Mesothelial cell of epicardium (in vitro differentiated cells): Measurements from ENCODE around the gene NLRP1. TPM values are rescaled to one million over a fixed set of nuclear protein-coding genes. Genes with fewer than 3 reads are reported as not detected.

ENCODE experiments used
- DNase-seq, 2 experiments: peaks; one replicate each; pipeline ENCODE4 v3.0.0; 2021; ENCODE audit warnings: low spot score in 2 of 2; ENCODE audit not compliant: unreplicated experiment in 2 of 2
- H3K27ac Mint-ChIP-seq: 2 replicates; pipeline ENCODE4 v1.8.0; 2021; ENCODE audit warnings: mixed read lengths
- H3K27me3 Mint-ChIP-seq: 2 replicates; pipeline ENCODE4 v1.8.0; 2021; ENCODE audit warnings: low read depth, mixed read lengths
- H3K36me3 Mint-ChIP-seq: 2 replicates; pipeline ENCODE4 v1.8.0; 2021; ENCODE audit warnings: mixed read lengths
- H3K4me1 Mint-ChIP-seq: 2 replicates; pipeline ENCODE4 v1.8.0; 2021; ENCODE audit warnings: mixed read lengths
- H3K4me3 Mint-ChIP-seq: 2 replicates; pipeline ENCODE4 v1.8.0; 2021; ENCODE audit warnings: mild to moderate bottlenecking, moderate library complexity, mixed read lengths
- H3K9me3 Mint-ChIP-seq: 2 replicates; pipeline ENCODE4 v1.8.0; 2021; ENCODE audit warnings: mixed read lengths
- total RNA-seq: library from RNA; stranded (reverse); gene quantifications from 3 replicates; pipeline ENCODE4 v1.2.1, GENCODE V29; 2021
- TF ChIP-seq, protein P1 (sequence below): fragments of 200-600 bp; sonication (generic); IDR thresholded peaks from one replicate; pipeline ENCODE4 v1.5.0; 2021; ENCODE audit warnings: antibody characterized with exemption; ENCODE audit not compliant: unreplicated experiment

NLRP1 gene
- total RNA-seq, 1 donor from 2014 or later, result 37.1 TPM

DNA sequence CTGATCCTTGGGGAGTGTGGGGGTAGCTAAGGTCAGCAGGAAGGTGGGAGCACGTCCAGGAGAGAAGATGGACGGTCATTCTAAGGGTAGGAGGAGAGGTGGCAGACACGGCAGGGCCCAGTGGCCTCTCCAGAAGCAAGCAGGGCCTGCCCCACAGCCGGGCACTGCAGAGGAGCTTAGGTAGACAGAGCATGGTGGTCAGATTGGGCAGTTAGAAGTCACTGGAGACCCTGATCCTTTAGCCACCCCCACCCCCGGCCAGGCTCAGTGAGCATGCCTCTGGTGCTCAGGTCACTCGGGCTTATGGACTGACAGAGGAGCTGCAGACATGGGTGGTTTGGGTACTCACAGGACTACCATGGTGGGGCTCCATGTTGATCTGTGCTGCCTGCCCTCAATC is 26.3 kb downstream of the NLRP1 start:
- no peak for DNase-seq

DNA sequence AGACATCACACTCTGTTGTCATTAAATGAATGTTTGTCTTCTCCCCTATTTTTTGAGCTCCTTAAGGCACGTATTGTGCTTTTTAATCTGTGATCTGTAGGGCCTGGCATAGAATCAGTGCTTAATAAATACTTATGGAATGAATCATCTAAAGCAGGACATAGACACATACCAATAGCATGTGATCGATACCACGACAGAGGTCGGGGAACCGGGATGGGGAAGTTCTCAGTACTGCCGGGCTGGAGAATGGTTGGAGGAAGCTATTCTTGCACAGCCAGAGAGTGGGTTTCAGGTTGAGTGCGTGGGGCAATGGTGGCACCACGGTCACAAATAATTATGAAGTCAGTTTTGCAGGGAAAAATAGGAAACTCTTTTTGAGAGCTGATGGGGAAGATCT is 26.8 kb downstream of the NLRP1 start:
- TF ChIP-seq, protein P1, sequence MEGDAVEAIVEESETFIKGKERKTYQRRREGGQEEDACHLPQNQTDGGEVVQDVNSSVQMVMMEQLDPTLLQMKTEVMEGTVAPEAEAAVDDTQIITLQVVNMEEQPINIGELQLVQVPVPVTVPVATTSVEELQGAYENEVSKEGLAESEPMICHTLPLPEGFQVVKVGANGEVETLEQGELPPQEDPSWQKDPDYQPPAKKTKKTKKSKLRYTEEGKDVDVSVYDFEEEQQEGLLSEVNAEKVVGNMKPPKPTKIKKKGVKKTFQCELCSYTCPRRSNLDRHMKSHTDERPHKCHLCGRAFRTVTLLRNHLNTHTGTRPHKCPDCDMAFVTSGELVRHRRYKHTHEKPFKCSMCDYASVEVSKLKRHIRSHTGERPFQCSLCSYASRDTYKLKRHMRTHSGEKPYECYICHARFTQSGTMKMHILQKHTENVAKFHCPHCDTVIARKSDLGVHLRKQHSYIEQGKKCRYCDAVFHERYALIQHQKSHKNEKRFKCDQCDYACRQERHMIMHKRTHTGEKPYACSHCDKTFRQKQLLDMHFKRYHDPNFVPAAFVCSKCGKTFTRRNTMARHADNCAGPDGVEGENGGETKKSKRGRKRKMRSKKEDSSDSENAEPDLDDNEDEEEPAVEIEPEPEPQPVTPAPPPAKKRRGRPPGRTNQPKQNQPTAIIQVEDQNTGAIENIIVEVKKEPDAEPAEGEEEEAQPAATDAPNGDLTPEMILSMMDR, result no peak
- Mint-ChIP-seq H3K4me1 (no peaks in the 10 kb centered on the region), H3K9me3 (no peaks in the 10 kb centered on the region), H3K27ac (no peak overlapping the region), H3K4me3 (no peak overlapping the region), H3K27me3 (peaks cover 28% of the 10 kb centered on the region), H3K36me3 (no peaks in the 10 kb centered on the region)
- no peak for DNase-seq

More for the DNA sequence above, 26.3 kb downstream of the NLRP1 start:
- Mint-ChIP-seq H3K4me1 (no peaks in the 10 kb centered on the region), H3K4me3 (no peak overlapping the region), H3K27me3 (peaks cover 30% of the 10 kb centered on the region), H3K36me3 (no peaks in the 10 kb centered on the region), H3K9me3 (no peaks in the 10 kb centered on the region), H3K27ac (no peak overlapping the region)
- TF ChIP-seq, protein P1, result no peak

DNA sequence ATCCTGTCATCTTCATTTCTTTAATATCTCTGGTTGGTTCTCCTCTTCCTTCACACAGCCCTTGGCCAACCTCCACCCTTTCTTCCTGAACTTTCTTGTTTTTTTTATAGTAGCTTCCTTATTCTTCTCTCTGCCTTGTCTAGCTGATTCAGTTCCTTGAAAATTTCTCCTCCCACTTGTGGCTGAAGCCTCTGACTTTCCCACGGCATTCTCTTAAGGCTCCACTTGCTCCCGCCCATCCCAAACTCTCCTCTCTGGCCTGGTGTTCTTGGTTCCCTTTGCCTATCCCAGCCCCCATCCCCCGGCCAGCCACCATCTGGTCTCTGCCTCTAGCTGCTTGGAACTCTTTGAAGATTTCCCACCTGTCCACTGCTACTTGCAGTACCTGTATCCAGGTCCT is 29.1 kb downstream of the NLRP1 start:
- H3K27me3 Mint-ChIP-seq, result peaks cover 32% of the 10 kb centered on the region
- H3K9me3 Mint-ChIP-seq, result no peaks in the 10 kb centered on the region
- no peaks in the 10 kb centered on the region for H3K36me3 Mint-ChIP-seq
- no peak overlapping the region for H3K27ac Mint-ChIP-seq
- no peak for DNase-seq
- no peak overlapping the region for H3K4me3 Mint-ChIP-seq
- TF ChIP-seq, protein P1, result no peak
- no peaks in the 10 kb centered on the region for H3K4me1 Mint-ChIP-seq

DNA sequence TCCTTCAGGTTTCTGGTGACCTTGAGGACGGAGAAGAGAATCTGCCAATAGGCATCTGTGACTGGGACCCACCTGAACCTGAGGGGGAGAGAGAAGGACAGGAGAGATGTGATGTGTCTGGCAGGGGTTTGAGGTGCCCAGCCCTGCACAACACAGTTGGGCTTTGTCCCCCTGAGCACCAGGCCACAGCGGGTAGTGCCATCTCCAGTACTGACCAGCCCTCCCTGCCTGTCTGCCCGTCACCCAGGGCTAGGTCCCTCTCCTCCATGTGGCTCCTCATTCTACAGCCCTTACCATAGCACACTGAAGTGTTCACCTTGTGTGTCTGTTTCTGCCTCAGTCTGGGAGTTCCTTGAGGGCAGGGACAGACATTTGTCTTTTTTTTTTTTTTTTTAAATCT is 30.8 kb downstream of the NLRP1 start:
- H3K9me3 Mint-ChIP-seq, result no peaks in the 10 kb centered on the region
- H3K4me3 Mint-ChIP-seq, result no peak overlapping the region
- no peak overlapping the region for H3K27ac Mint-ChIP-seq
- H3K36me3 Mint-ChIP-seq, result no peaks in the 10 kb centered on the region
- peaks cover 27% of the 10 kb centered on the region for H3K27me3 Mint-ChIP-seq
- DNase-seq, result no peak
- no peaks in the 10 kb centered on the region for H3K4me1 Mint-ChIP-seq
- TF ChIP-seq, protein P1, result no peak

DNA sequence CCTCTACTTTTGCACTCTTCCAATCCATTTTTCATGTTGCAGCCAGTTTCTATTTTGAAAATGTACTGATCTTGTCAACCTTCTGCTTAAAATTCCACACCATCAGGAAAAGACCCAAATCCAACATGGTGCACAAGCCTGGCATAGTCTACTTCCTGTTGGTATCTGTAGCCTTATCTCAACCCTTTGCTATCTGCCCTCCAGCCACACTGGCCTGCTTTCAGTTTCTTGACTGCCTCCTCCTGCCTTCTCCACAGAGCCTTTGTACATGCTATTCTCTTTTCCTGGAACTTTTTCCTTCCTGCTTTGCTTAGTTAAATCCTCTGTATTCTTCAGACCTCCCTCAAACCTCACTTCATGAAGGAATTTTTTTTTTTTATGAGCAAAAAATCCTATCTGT is 31.5 kb downstream of the NLRP1 start:
- Mint-ChIP-seq H3K4me3 (no peak overlapping the region), H3K9me3 (no peaks in the 10 kb centered on the region), H3K36me3 (no peaks in the 10 kb centered on the region), H3K27ac (no peak overlapping the region), H3K27me3 (peaks cover 30% of the 10 kb centered on the region), H3K4me1 (no peaks in the 10 kb centered on the region)
- no peak for DNase-seq
- TF ChIP-seq, protein P1, result no peak
